ENCODE data around the gene ZNF568. TPM values are rescaled to one million over a fixed set of nuclear protein-coding genes. Genes with fewer than 3 reads are reported as not detected.

ZNF568 gene
- total and polyA plus RNA-seq, 2 donors from 2014 or later, result 6.5 to 13.1 TPM

- FAIRE-seq, result no peak
- H3K4me3 ChIP-seq (ENCODE audit: low read length in 3 of 3), result peak overlapping the region; percentile 50 to 75 (median 60)
- intact Hi-C loops (cut with DNase I), result no loop called here
Measured at GRCh38 chr19:37007587-37008220, 91.6 kb downstream of the ZNF568 start.

GRCh38 chr19:37009871-37010270 lies 93.7 kb downstream of the ZNF568 start:
- Histone ChIP-seq H3K27me3 (ENCODE audit: control insufficient read depth, insufficient read depth, low read length) (no peaks in the 10 kb centered on the region), H3K27ac (ENCODE audit: low read depth in 2 of 2, low read length in 2 of 2) (no peak overlapping the region), H3K4me1 (ENCODE audit: control insufficient read depth in 2 of 3, insufficient read depth in 2 of 3, low read depth in 1 of 3, low read length in 3 of 3) (no peaks in the 10 kb centered on the region), H3K4me3 (ENCODE audit: low read length in 3 of 3) (no peak overlapping the region), H3K9ac (ENCODE audit: low read length in 3 of 3) (no peak overlapping the region), H3K36me3 (ENCODE audit: control insufficient read depth in 2 of 3, insufficient read depth in 3 of 3, low read length in 3 of 3) (no peaks in the 10 kb centered on the region), H3K9me3 (ENCODE audit: control insufficient read depth in 2 of 3, insufficient read depth in 1 of 3, low read length in 3 of 3) (peaks cover 0 to 20% (median 2%) of the 10 kb centered on the region in 3 donors)
- DNase-seq (no peak), FAIRE-seq (no peak)
- intact Hi-C loops (cut with DNase I), result no loop called here
- TF ChIP-seq CTCF (IDR thresholded peaks at IDR 0.05; ENCODE audit: borderline replicate concordance, extremely low read depth, insufficient read depth), result no peak

More at GRCh38 chr19:37007587-37008220, 91.6 kb downstream of the ZNF568 start:
- peak; percentile 81 to 92 (median 89) for DNase-seq
- no peak for TF ChIP-seq CTCF (IDR thresholded peaks at IDR 0.05; ENCODE audit: borderline replicate concordance, extremely low read depth, insufficient read depth)
- Histone ChIP-seq H3K9ac (ENCODE audit: low read length in 3 of 3) (peak overlapping the region; percentile 13 to 71 (median 51)), H3K27me3 (ENCODE audit: control insufficient read depth, insufficient read depth, low read length) (no peaks in the 10 kb centered on the region), H3K4me1 (ENCODE audit: control insufficient read depth in 2 of 3, insufficient read depth in 2 of 3, low read depth in 1 of 3, low read length in 3 of 3) (no peaks in the 10 kb centered on the region), H3K9me3 (ENCODE audit: control insufficient read depth in 2 of 3, insufficient read depth in 1 of 3, low read length in 3 of 3) (peaks cover 0 to 12% (median 2%) of the 10 kb centered on the region in 3 donors), H3K27ac (ENCODE audit: low read depth in 2 of 2, low read length in 2 of 2) (no peak overlapping the region), H3K36me3 (ENCODE audit: control insufficient read depth in 2 of 3, insufficient read depth in 3 of 3, low read length in 3 of 3) (no peaks in the 10 kb centered on the region)

DNA sequence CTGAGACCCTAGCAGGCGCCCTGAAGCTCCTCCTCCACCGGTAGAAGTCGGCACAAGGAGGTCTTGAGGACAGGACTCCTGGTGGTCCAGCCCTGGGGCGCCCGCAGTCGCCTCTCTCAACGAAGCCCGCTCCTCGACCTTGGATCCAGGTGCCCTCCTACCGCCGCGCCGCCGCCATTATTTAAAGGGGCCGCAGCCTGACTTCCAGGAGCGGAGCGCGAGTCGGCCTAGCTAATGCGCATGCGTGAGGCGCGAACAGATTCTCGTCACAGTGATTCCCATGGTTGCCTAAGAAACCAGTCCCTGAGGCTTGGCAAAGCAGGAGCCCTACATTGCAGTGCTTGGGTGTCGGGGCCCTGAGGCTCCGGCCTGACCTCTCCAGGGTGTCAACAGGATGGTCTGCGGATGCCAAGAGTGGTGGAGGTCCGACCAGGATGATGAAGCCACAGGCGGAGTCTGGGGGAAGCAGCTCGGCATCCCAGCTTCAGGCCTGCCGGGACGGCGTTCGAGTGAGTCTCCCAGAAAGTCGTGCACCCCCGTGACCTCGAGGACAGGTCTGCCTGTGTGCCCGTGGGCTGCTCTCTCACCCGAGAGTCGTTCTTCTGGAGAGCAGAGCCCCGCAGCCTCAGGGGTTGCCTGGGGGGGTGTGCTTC lies 96.1 kb downstream of the ZNF568 start:
- no peak for TF ChIP-seq CTCF (IDR thresholded peaks at IDR 0.05; ENCODE audit: borderline replicate concordance, extremely low read depth, insufficient read depth)
- H3K9me3 ChIP-seq (ENCODE audit: control insufficient read depth in 2 of 3, insufficient read depth in 1 of 3, low read length in 3 of 3), result peaks cover 0 to 38% (median 3%) of the 10 kb centered on the region in 3 donors
- FAIRE-seq (no peak), DNase-seq (no peak)
- no peak overlapping the region for H3K4me3 ChIP-seq (ENCODE audit: low read length in 3 of 3)
- H3K9ac ChIP-seq (ENCODE audit: low read length in 3 of 3), result no peak overlapping the region
- H3K36me3 ChIP-seq (ENCODE audit: control insufficient read depth in 2 of 3, insufficient read depth in 3 of 3, low read length in 3 of 3), result no peaks in the 10 kb centered on the region
- no peaks in the 10 kb centered on the region for H3K4me1 ChIP-seq (ENCODE audit: control insufficient read depth in 2 of 3, insufficient read depth in 2 of 3, low read depth in 1 of 3, low read length in 3 of 3)
- intact Hi-C loops (cut with DNase I), result no loop called here
- H3K27ac ChIP-seq (ENCODE audit: low read depth in 2 of 2, low read length in 2 of 2), result no peak overlapping the region
- H3K27me3 ChIP-seq (ENCODE audit: control insufficient read depth, insufficient read depth, low read length), result no peaks in the 10 kb centered on the region

Data from kidney (tissue), 14 donors.